Muscle layer of duodenum (tissue), 2 donors: ENCODE data around the gene HSPA1B.
"Not testable (repeated sequence)": the region's sequence is repeated elsewhere in the genome, so short reads cannot be mapped to it uniquely, and the experiment has no call there.

Experiments
- H3K27ac ChIP-seq: one replicate; pipeline ENCODE4 v1.7.0; 2013; ENCODE audit warnings: mild to moderate bottlenecking, low read length
- H3K27me3 ChIP-seq: one replicate; pipeline ENCODE4 v1.7.0; 2013; ENCODE audit warnings: low read depth, mild to moderate bottlenecking, control low read depth, low read length
- H3K36me3 ChIP-seq, 2 donors: one replicate each; pipeline ENCODE4 v1.7.0; 2013; ENCODE audit warnings: low read length in 2 of 2, control low read depth in 1 of 2, mild to moderate bottlenecking in 1 of 2; ENCODE audit not compliant: insufficient read depth in 2 of 2, control insufficient read depth in 1 of 2
- H3K4me1 ChIP-seq, 2 donors: one replicate each; pipeline ENCODE4 v1.7.0; 2013; ENCODE audit warnings: low read length in 2 of 2, mild to moderate bottlenecking in 2 of 2, control low read depth in 1 of 2, moderate library complexity in 1 of 2; ENCODE audit not compliant: insufficient read depth in 2 of 2, control insufficient read depth in 1 of 2
- H3K4me3 ChIP-seq, 2 donors: one replicate each; pipeline ENCODE4 v1.7.0; 2013; ENCODE audit warnings: low read length in 2 of 2, low read depth in 1 of 2, mild to moderate bottlenecking in 1 of 2
- H3K9me3 ChIP-seq, 2 donors: one replicate each; pipeline ENCODE4 v1.7.0; 2013; ENCODE audit warnings: low read length in 2 of 2, control low read depth in 1 of 2, mild to moderate bottlenecking in 1 of 2; ENCODE audit not compliant: control insufficient read depth in 1 of 2
- donor health status: healthy.

HSPA1B gene

GRCh38 chr6:31850765-31851484 lies 23.4 kb downstream of the HSPA1B start:
- Histone ChIP-seq H3K4me1 (no peaks in the 10 kb centered on the region), H3K27ac (no peak overlapping the region), H3K9me3 (no peaks in the 10 kb centered on the region), H3K4me3 (no peak overlapping the region), H3K36me3 (no peaks in the 10 kb centered on the region), H3K27me3 (no peaks in the 10 kb centered on the region)

GRCh38 chr6:31851485-31851832 lies 23.9 kb downstream of the HSPA1B start:
- Histone ChIP-seq H3K36me3 (no peaks in the 10 kb centered on the region), H3K27ac (no peak overlapping the region), H3K27me3 (no peaks in the 10 kb centered on the region), H3K4me1 (no peaks in the 10 kb centered on the region), H3K4me3 (no peak overlapping the region), H3K9me3 (no peaks in the 10 kb centered on the region)

DNA sequence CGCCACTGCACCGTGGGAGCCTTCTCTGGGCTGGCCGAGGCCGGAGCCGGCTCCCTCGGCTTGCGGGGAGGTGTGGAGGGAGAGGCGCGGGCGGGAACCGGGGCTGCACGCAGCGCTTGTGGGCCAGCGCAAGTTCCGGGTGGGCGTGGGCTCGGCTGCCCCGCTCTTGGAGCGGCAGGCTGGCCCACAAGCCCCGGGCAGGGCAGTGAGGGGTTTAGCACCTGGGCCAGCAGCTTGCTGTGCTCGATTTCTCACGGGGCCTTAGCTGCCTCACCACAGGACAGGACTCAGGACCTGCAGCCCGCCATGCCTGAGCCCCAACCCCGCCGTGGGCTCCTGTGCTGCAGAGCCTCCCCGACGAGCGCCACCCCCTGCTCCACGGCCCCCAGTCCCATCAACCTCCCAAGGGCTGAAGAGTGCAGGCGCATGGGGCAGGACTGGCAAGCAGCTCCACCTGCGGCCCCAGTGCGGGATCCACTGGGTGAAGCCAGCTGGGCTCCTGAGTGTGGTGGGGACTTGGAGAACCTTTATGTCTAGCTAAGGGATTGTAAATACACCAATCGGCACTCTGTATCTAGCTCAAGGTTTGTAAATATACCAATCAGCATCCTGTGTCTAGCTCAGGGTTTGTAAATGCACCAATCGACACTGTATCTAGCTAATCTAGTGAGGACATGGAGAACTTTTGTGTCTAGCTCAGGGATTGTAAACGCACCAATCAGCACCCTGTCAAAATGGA lies 24.6 kb downstream of the HSPA1B start:
- H3K27me3 ChIP-seq, H3K27ac ChIP-seq, H3K4me3 ChIP-seq, H3K36me3 ChIP-seq, H3K4me1 ChIP-seq, H3K9me3 ChIP-seq: not testable (repeated sequence)

DNA sequence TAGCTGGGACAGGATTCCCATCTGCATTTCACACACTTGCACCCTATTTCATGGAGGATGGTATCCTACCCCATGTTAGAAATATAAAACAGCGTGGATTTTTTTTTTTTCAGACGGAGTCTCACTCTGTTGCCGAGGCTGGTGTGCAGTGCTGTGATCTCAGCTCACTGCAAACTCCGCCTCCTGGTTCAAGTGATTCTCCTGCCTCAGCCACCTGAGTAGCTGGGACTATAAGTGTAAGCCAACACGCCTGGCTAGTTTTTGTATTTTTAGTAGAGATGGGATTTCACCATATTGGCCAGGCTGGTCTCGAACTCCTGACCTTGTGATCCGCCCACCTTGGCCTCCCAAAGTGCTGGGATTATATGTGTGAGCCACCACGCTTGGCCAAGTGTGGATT lies 30.2 kb downstream of the HSPA1B start:
- not testable (repeated sequence) for H3K9me3 ChIP-seq, H3K27ac ChIP-seq, H3K4me3 ChIP-seq, H3K27me3 ChIP-seq
- H3K36me3 ChIP-seq: peaks cover 20 to 39% of the 10 kb centered on the region in 2 donors
- peaks cover 0 to 15% of the 10 kb centered on the region in 2 donors for H3K4me1 ChIP-seq

DNA sequence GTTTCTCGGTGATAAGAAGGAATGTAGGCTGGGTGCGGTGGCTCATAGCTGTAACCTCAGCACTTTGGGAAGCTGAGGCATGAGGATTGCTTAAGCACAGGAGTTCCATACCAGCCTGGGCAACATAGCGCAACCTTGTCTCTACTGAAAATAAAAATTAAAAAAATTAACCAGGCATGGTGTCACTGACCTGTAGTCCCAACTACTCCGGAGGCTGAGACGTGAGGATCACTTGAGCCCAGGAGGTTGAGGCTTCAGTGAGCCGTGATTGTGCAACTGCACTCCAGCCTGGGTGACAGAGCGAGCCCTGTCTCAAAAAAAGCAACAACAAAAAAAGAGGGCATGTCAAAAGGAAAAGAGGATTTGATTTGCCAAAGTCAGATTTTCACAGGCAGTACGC lies 31.2 kb downstream of the HSPA1B start:
- peaks cover 0 to 21% of the 10 kb centered on the region in 2 donors for H3K4me1 ChIP-seq
- H3K36me3 ChIP-seq: peaks cover 20 to 39% of the 10 kb centered on the region in 2 donors
- H3K27ac ChIP-seq: no peak overlapping the region
- no peak overlapping the region for H3K4me3 ChIP-seq
- H3K27me3 ChIP-seq: no peaks in the 10 kb centered on the region
- no peaks in the 10 kb centered on the region for H3K9me3 ChIP-seq

DNA sequence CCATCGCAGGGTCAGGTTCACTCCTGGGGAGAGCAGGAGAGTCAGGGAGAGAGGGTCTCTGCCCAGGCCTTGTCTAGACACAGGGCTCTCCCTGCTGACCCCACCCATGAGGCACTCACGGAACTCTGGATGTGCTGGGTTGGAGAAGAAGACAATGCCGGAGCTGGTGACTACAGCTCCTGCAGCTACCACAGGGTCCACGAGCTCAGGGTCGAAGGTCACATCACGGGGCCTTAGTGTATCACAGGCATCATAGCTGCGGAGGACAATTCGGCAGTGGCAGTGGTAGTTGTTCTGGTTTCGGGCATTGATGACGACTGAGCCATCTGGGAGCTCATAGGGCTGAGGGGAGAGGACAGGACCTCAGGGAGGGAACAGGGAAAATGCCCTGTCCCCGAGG lies 32.4 kb downstream of the HSPA1B start:
- Histone ChIP-seq H3K9me3 (no peaks in the 10 kb centered on the region), H3K27ac (no peak overlapping the region), H3K4me1 (peaks cover 0 to 26% of the 10 kb centered on the region in 2 donors), H3K27me3 (no peaks in the 10 kb centered on the region), H3K4me3 (no peak overlapping the region), H3K36me3 (peaks cover 20 to 39% of the 10 kb centered on the region in 2 donors)

- Histone ChIP-seq H3K27me3 (no peaks in the 10 kb centered on the region), H3K4me1 (peaks cover 0 to 26% of the 10 kb centered on the region in 2 donors), H3K36me3 (peaks cover 20 to 39% of the 10 kb centered on the region in 2 donors), H3K9me3 (no peaks in the 10 kb centered on the region), H3K4me3 (no peak overlapping the region), H3K27ac (no peak overlapping the region)
Measured at GRCh38 chr6:31860349-31860748, 32.8 kb downstream of the HSPA1B start.

DNA sequence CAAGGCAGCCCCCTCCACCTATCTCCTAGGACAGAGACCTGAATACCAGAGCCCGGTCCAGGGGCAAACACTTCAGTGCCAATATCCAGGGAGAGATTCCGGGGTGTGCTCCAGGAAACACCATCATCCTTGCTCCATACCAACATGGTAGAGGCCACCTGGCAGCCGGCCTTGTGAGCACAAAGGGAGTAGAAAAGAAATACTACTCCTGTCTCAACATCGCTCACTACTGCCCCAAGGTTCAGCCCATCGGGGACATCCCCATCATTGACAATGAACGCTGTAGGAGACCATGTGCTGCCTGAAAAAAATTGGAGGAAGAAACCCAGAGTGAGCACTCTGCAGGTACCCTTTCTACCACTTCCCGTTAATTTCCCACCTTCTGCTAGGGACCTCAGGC lies 33.6 kb downstream of the HSPA1B start:
- Histone ChIP-seq H3K27me3 (no peaks in the 10 kb centered on the region), H3K9me3 (no peaks in the 10 kb centered on the region), H3K4me3 (no peak overlapping the region), H3K27ac (no peak overlapping the region), H3K36me3 (peaks cover 20 to 39% of the 10 kb centered on the region in 2 donors), H3K4me1 (peaks cover 0 to 26% of the 10 kb centered on the region in 2 donors)

- H3K36me3 ChIP-seq: peaks cover 20 to 38% of the 10 kb centered on the region in 2 donors
- no peaks in the 10 kb centered on the region for H3K27me3 ChIP-seq
- peaks cover 0 to 26% of the 10 kb centered on the region in 2 donors for H3K4me1 ChIP-seq
- no peaks in the 10 kb centered on the region for H3K9me3 ChIP-seq
- peak overlapping the region; percentile 87 to 88 for H3K4me3 ChIP-seq
- peak overlapping the region; percentile 87 for H3K27ac ChIP-seq
Measured at GRCh38 chr6:31861919-31862343, 34.4 kb downstream of the HSPA1B start.

DNA sequence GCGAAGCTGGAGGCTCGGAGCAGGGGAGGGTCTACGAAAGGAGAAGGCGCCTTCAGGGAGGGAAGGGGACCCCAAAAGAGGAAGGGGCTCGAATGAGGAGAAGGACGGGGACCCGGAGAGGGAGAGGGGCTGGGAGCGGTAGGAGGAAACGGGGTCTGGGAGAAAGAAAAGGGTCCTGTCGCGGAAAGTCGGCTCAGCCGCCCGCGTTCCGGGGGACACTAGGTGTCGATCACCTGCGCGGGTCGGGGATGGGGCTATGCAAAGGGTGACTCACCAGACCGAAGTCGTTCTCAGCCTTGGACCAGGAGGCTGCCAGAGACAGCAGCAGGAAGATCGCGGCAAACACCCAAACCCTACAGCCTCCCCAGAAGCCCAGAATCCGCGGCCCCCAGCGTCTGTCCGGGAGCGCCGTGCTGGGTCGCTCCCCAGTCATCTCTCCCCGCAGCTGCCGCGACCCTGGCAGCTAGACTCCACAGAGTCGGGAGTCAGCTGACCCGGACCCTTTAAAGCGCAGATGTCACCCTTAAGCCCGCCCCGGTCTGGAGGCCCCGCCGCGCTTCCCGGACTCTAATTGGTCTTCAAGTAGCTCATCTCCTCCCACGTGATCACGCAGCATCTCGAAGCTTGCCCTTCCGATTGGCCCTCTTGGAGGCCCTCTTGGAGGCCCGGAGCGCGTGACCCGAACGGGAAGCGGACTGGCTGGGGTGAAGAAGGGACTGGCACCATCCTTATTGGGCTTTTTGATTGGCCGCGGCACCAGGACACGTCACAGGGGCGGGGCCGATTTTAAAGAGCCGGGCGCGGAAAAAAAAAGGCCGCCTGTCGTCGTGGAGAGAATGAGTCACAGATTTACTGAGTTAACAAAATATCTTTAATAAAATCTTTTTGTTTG lies 35.1 kb downstream of the HSPA1B start, which contains the start of gene NEU1:
Gene NEU1, minus strand, starts transcription at position 478 of the 892 bp plus-strand sequence. Its CDS starts 45 bp downstream, at position 433.
- H3K4me1 ChIP-seq: peaks cover 0 to 26% of the 10 kb centered on the region in 2 donors
- H3K27me3 ChIP-seq: no peaks in the 10 kb centered on the region
- peaks cover 16 to 32% of the 10 kb centered on the region in 2 donors for H3K36me3 ChIP-seq
- peak within 1 kb of the TSS; percentile 87 to 88 for H3K4me3 ChIP-seq
- peak within 1 kb of the TSS; percentile 87 for H3K27ac ChIP-seq
- H3K9me3 ChIP-seq: no peaks in the 10 kb centered on the region

- Histone ChIP-seq H3K4me1 (peaks cover 0 to 26% of the 10 kb centered on the region in 2 donors), H3K27ac (peak overlapping the region; percentile 74), H3K36me3 (peaks cover 13 to 21% of the 10 kb centered on the region in 2 donors), H3K4me3 (peak overlapping the region; percentile 73 to 82)
- not testable (repeated sequence) for H3K9me3 ChIP-seq, H3K27me3 ChIP-seq
Measured at GRCh38 chr6:31864123-31864562, 36.6 kb downstream of the HSPA1B start.
